HUES48 (cell line): ENCODE data around the gene TMEM131L.
"Not testable (repeated sequence)": the region's sequence is repeated elsewhere in the genome, so short reads cannot be mapped to it uniquely, and the experiment has no call there.

Experiments
- H3K27ac ChIP-seq: one replicate; pipeline ENCODE4 v1.7.0; 2013; ENCODE audit warnings: low read depth, low read length, inconsistent platforms
- H3K27me3 ChIP-seq: 2 replicates; pipeline ENCODE4 v1.6.1; 2013; ENCODE audit warnings: mild to moderate bottlenecking, low read length; ENCODE audit not compliant: control insufficient read depth, insufficient read depth
- H3K36me3 ChIP-seq: 2 replicates; pipeline ENCODE4 v1.6.1; 2013; ENCODE audit warnings: low read length; ENCODE audit not compliant: control insufficient read depth, insufficient read depth
- H3K4me1 ChIP-seq: 2 replicates; pipeline ENCODE4 v1.6.1; 2013; ENCODE audit warnings: mild to moderate bottlenecking, low read length; ENCODE audit not compliant: control insufficient read depth, insufficient read depth
- H3K4me3 ChIP-seq: 2 replicates; pipeline ENCODE4 v1.5.1; 2013; ENCODE audit warnings: mild to moderate bottlenecking, low read depth, low read length
- H3K9ac ChIP-seq: 2 replicates; pipeline ENCODE4 v1.6.1; 2013; ENCODE audit warnings: mild to moderate bottlenecking, low read depth, low read length, moderate library complexity
- H3K9me3 ChIP-seq: 2 replicates; pipeline ENCODE4 v1.6.1; 2013; ENCODE audit warnings: low read length; ENCODE audit not compliant: control insufficient read depth, insufficient read depth

The TMEM131L gene

DNA sequence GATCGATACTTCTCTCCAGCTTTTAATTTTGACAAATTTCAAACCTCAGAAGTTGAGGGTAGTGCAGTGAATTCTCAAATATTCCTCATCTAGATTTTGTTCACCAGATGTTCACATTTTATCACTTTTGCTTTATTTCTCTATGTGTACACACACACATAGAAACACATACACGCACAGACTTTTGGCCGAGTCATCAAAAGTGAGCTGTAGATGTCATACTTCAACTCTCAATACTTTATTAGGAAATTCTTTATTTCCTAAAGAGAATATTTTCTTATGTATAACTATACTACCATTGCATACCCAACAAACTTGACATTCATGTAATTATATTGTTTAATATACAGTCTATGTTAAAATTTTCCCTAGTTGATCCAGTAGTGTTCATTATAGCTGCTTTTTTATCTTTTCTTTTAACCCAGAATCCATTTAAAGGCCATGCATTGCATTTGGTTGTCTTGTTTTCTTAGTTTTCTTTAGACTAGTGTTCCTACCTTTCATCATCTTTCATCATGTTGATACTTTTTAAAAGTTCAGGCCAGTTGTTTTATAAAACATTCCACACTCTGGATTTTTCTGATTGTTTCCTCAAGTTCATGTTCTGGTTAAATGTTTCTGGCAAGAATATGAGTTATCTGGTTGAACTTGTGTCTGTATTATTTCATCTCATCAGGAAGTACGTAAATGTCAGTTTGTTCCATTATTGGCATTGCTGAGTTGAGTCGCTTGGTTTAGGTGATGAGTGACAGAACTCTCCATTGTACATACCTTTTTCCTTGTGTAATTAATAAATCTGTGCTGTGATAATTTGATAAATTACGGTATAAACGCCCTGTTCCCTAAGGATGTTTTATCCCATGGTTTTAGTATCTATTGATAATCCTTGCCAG is 123.8 kb downstream of the TMEM131L start:
- Histone ChIP-seq H3K36me3 (peaks cover 58% of the 10 kb centered on the region), H3K4me1 (peaks cover 7% of the 10 kb centered on the region; the same call in 1 of the 2 replicates), H3K27ac (no peak overlapping the region), H3K27me3 (no peaks in the 10 kb centered on the region), H3K4me3 (no peak overlapping the region), H3K9me3 (no peaks in the 10 kb centered on the region), H3K9ac (no peak overlapping the region)

DNA sequence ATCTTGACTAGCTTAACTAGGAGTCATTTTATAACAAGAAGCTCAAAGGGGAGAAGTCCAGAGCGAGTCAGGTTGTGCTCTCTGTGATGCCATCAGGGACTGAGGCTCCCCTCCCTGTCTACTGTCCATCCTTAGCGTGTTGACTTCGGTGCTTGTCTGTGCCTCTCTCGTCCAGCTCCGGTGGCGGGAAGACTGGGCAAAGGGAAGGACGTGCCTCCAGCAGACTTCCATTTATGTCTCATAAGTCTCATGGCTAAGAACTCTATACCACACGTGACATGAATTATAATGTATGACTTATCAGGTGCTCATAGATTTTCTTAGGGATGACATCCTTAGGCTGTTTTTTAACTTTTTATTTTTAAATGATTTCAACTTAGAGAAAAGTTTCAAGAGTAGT is 125.3 kb downstream of the TMEM131L start:
- H3K9me3 ChIP-seq: no peaks in the 10 kb centered on the region
- H3K4me3 ChIP-seq: no peak overlapping the region
- no peak overlapping the region for H3K9ac ChIP-seq
- H3K4me1 ChIP-seq: peaks cover 7% of the 10 kb centered on the region; the same call in 1 of the 2 replicates
- no peaks in the 10 kb centered on the region for H3K27me3 ChIP-seq
- no peak overlapping the region for H3K27ac ChIP-seq
- peaks cover 59% of the 10 kb centered on the region for H3K36me3 ChIP-seq

DNA sequence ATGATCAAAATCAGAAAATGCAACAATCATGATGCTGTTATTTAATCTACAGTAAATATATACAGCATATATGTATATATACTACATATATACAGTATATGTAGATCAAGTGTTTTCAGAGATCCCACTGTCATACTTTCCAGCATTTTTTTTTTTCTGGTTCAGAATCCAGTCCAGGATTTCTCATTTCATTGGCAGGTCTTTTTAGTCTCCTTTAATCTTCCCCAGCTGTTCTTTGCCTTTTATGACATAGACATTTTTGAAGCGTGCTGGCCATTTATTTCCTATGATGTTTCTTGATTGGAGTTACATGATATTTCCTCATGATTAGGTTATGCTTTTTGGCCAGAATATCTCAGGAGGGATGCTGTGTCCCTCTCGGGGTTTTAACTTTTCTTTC is 125.9 kb downstream of the TMEM131L start:
- Histone ChIP-seq H3K4me3 (no peak overlapping the region), H3K36me3 (peaks cover 65% of the 10 kb centered on the region), H3K9ac (no peak overlapping the region), H3K27me3 (no peaks in the 10 kb centered on the region), H3K27ac (no peak overlapping the region), H3K9me3 (no peaks in the 10 kb centered on the region), H3K4me1 (peaks cover 7% of the 10 kb centered on the region; the same call in 1 of the 2 replicates)

DNA sequence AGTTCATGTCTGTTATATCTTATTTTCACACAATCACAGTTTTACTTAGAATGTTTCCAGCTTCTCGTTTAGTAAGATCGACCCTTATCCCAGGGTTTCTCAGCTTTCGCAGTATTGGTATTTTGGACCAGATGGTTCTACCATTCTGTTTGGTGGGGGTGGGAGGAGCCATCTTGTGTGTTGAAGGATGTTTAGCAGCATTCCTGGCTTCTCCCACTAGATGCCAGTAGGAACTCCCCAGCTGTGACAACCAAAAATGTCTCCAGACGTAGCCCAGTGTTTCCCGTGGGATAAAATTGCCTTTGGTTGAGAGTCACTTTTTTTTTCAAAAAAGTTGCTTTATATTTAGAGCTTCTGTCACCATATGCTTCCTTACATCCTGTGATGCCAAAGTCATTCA is 127.0 kb downstream of the TMEM131L start:
- Histone ChIP-seq H3K4me3 (no peak overlapping the region), H3K9ac (no peak overlapping the region), H3K4me1 (peaks cover 3% of the 10 kb centered on the region; the same call in 1 of the 2 replicates), H3K27me3 (no peaks in the 10 kb centered on the region), H3K9me3 (no peaks in the 10 kb centered on the region), H3K36me3 (peaks cover 75% of the 10 kb centered on the region), H3K27ac (no peak overlapping the region)

DNA sequence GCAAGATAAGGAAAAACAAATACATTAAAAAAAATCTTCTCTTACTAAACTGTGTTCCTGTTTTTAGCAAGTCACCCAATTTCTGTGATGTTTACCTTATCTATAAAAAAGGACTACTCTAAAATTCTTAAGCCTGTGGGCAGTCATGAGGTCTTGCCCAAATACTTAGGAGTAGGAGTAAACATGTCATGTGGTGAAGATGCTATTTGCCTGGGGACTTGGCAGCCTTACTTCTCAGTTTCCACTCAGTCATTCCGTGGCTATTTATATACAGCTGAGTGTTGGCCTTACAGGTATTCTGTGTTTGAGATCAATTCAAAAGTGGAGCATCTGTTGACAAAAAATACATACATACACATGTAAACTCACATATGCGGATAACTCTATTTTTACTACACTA is 128.1 kb downstream of the TMEM131L start:
- no peaks in the 10 kb centered on the region for H3K9me3 ChIP-seq
- H3K4me3 ChIP-seq: no peak overlapping the region
- no peaks in the 10 kb centered on the region for H3K27me3 ChIP-seq
- H3K9ac ChIP-seq: no peak overlapping the region
- H3K4me1 ChIP-seq: no peaks in the 10 kb centered on the region
- no peak overlapping the region for H3K27ac ChIP-seq
- H3K36me3 ChIP-seq: peaks cover 77% of the 10 kb centered on the region

DNA sequence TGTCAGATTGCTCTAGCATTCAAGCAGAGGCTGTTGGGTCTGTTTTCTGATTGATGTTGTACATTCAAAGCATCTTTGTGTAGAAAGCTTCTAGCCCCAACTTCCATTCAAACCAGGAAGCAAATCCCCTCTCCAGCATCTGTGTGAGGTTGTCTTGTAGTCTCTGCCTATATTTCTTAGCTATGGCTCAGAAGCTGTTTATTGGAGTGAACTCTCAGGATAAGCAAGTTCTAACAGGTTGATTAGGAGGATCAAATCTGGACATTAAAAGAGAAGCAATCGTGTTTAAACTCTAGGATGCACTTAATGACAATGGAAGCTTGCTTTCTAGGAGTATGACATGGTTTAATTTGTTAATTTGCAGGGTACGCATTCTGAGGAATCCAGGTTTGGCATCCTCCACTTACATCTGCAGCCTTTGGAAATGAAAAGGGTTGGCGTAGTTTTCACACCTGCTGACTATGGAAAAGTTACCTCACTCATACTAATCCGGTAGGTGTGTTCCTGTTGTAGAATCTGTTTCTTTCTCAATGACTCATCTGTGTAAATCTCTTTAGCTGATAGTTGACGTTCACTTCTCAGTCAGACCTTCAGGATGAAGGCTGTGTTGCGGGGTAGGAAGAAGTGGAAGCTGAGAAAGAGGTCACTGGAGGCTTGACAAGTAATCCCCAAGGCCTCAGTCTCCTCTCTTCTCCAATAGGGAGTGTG is 129.9 kb downstream of the TMEM131L start:
- Histone ChIP-seq H3K9me3 (no peaks in the 10 kb centered on the region), H3K27ac (no peak overlapping the region), H3K9ac (no peak overlapping the region), H3K4me1 (no peaks in the 10 kb centered on the region), H3K36me3 (peaks cover 71% of the 10 kb centered on the region), H3K4me3 (no peak overlapping the region), H3K27me3 (no peaks in the 10 kb centered on the region)

DNA sequence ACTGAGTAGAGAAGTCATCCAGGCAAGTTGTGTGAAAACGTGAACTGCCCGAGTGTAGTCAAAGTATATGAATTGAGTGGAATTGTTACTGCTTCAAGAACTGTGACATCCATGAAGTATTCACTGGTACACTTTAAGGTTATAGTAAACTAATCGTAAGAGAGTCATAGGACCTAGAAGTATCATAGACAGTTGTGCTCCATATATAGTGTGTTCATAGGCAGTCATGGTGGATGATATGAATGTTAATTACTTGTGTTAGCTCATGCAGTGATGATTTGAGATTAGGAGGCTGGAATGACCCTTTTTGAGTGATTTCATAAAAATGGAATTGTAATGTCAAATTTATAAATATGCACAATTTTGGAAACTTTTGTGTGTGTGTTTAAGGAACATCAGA is 136.6 kb downstream of the TMEM131L start:
- Histone ChIP-seq H3K9me3 (no peaks in the 10 kb centered on the region), H3K9ac (no peak overlapping the region), H3K4me1 (no peaks in the 10 kb centered on the region), H3K36me3 (peaks cover 80% of the 10 kb centered on the region), H3K27me3 (no peaks in the 10 kb centered on the region), H3K27ac (no peak overlapping the region), H3K4me3 (no peak overlapping the region)

DNA sequence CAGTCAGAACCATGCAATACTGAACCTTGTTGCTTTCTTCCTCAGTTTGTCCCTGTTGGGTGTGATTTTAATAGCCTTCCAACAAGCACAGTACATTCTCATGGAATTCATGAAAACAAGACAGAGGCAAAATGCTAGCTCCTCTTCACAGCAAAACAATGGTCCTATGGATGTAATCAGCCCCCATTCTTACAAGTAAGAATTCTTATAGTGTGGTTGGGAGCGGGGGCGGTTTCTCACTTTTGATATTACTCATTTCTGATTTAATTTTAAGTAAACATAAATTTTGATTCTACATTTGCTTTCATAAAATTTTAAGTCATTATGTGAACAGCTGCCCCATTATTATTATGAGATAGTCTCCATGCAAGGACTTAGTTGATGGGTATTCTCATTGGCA is 137.1 kb downstream of the TMEM131L start:
- H3K27ac ChIP-seq: no peak overlapping the region
- no peaks in the 10 kb centered on the region for H3K4me1 ChIP-seq
- no peaks in the 10 kb centered on the region for H3K9me3 ChIP-seq
- H3K9ac ChIP-seq: no peak overlapping the region
- no peak overlapping the region for H3K4me3 ChIP-seq
- H3K36me3 ChIP-seq: peaks cover 75% of the 10 kb centered on the region
- H3K27me3 ChIP-seq: no peaks in the 10 kb centered on the region

DNA sequence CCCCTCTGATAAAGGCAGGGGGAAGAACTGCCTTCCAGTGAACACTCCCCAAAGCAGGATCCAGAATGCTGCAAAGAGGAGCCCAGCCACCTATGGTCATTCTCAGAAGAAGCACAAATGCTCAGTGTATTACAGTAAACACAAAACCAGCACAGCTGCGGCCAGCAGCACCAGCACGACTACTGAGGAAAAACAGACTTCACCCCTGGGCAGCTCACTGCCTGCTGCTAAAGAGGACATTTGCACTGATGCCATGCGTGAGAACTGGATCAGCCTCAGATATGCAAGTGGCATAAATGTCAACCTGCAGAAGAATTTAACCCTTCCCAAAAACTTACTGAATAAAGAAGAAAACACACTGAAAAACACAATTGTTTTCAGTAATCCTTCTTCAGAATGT is 137.7 kb downstream of the TMEM131L start:
- H3K36me3 ChIP-seq: peaks cover 72% of the 10 kb centered on the region
- no peaks in the 10 kb centered on the region for H3K4me1 ChIP-seq
- H3K4me3 ChIP-seq: no peak overlapping the region

DNA sequence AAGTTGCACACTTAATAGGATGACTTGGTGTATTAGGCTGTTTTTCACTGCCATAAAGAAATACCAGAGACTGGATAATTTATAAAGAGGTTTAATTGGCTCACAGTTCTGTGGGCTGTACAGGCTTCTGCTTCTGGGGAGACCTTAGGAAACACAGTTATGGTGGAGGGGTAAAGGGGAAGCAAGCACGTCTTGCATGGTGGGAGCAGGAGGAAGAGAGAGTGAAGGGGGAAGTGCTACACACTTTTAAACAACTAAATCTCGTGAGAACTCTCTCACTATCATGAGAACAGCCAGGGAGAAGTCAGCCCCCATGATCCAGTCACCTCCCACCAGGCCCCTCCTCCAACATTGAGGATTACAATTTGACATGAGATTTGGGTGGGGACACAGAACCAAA is 142.9 kb downstream of the TMEM131L start:
- H3K9ac ChIP-seq, H3K27ac ChIP-seq, H3K4me3 ChIP-seq, H3K27me3 ChIP-seq, H3K9me3 ChIP-seq, H3K4me1 ChIP-seq: not testable (repeated sequence)
- peaks cover 51% of the 10 kb centered on the region for H3K36me3 ChIP-seq

More for the DNA sequence above, 137.7 kb downstream of the TMEM131L start:
- Histone ChIP-seq H3K9me3 (no peaks in the 10 kb centered on the region), H3K9ac (no peak overlapping the region), H3K27me3 (no peaks in the 10 kb centered on the region), H3K27ac (no peak overlapping the region)
